ENCODE measurements around the gene SUMF1.

Gene SUMF1

DNA sequence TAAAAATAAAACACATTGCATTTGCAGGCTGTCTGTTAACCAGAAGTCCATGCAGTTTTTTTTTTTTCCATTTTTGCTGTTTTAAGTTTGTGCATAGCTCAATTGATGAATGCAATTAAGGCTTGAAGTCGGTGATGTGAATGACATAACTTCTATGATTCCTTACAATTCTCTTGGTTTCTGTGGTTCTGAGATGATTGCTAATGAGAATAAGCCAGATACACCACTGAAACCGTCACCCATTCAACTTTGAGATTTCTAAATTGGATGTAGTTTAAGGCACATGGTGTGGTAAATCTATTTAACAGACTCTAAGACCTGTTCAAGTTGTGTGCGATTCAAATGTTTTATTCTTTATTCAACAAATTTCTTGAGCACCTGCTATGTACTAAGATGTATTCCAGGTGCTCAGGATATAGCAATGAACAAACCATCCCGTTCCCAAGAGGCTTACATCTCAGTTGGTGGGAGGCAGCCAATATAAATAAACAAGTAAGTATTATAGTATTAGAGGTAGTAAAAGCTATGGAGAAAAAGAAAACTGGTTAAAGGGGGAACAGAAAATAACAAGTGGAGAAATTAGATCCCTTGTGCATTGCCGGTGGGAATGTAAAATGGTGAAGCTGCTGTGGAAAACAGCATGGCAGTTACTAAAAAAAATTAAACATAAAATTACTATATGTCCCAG lies 30.1 kb upstream of the SUMF1 start:
- DNase-seq, result no peak

GRCh38 chr3:4496087-4496452 lies 29.0 kb upstream of the SUMF1 start:
- DNase-seq, result no peak

GRCh38 chr3:4495294-4496086 lies 28.4 kb upstream of the SUMF1 start:
- DNase-seq, result no peak

DNA sequence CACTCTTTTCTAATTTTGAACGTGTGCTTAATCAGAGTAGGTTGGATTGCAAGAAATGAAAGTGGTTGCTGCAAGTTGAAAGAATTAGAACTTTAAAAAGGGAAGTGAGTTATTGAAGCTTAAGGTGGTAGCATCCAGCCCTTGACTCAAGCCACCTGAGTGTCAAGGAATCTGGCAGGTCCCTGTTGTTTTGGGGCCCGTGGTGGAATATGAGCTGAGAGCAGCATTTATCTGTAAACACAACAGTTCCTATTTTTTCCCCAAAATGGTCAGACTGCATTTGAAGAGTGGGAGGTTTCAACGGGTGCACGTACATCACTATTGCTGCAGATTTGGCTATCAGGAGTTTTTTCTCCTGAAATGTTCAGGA lies 27.8 kb upstream of the SUMF1 start:
- DNase-seq, result no peak

- no peak for DNase-seq
These were observed 27.1 kb upstream of the SUMF1 start for GRCh38 chr3:4493941-4494894.

DNA sequence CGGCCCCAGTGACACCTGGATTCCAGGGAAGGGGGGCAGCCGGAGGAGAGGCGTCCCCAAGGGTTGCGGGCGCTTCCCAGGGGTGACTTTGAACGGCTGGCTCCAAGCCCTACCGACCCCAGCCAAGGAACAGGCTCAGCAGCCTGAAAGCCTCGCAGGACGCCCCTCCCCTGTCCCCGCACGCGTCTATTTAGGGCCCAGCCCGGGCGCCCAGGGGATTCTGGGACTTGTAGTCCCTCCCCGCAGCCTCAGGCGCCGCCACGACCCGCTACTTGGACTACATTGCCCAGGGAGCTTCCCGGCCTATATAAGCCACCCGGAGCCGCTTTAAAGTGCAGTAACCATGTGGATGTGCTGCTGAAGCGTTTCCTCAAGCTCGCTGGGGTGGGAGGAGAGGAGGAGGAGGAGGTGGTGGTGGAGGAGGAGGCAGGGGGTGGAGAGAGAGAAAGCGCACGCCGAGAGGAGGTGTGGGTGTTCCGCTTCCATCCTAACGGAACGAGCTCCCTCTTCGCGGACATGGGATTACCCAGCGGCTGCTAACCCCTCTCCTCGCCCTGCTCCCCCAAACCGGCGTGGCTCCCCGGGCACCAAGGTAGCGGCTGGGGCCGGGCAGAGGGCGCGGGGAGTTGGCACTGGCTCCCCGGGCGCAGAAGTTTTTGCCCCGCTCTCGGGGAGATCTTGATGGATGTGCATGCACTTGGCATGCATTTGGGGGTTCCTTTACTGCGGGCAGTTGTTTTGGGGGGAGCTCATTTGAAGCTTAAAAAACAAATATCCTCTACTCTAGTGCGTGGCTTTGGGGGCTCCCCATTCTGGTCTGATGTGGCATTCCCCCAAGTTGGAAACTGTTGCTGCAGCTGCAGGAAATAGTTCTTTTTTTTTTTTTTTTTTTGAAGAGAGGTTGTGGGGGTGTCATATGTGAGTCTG lies 26.2 kb upstream of the SUMF1 start, which contains the start of gene ITPR1:
Gene ITPR1 (plus strand): TSS at position 335 of the 927 bp plus-strand sequence. CDS start 23,144 bp downstream, outside the sequence.
- DNase-seq, result peak; percentile 99

DNA sequence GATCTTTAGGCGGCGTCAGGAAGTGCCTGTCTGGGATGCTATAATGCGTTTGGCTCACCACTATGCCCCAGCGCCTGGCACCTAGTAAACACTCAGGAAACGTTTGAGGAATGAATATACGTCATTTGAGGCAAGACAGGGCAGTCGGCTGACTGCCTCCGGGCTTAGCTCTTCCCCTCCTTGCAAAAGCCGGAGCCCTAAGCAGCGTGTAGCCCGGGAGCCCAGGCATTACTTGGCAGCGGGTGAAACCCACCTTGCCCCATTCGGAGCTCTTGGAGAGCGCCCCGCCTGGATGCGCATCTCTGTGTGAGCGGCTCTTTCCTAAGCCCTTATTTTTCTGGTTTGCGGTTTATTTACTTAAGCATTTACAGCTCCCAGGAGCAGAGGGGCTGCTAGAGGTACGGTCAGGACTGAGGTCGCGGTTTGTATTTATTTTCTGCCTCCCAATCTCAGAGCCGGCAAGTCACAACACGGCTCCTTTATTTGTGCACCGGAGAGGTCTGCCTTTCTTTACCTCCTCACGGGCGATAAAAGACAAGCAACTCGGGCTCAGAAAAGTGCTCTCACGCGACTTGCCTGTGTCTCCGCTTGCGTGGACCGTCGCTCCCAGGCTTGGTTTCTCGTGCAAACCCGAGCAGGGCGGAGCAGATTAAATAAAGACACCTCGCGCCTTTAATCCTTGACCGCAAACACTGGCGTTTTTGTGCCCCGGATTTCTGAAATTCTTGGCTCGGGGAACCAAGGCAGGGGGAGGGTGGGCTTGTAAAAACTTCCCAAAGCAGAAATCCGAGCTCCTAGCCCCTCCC lies 25.3 kb upstream of the SUMF1 start:
- peak; percentile 42 for DNase-seq

DNA sequence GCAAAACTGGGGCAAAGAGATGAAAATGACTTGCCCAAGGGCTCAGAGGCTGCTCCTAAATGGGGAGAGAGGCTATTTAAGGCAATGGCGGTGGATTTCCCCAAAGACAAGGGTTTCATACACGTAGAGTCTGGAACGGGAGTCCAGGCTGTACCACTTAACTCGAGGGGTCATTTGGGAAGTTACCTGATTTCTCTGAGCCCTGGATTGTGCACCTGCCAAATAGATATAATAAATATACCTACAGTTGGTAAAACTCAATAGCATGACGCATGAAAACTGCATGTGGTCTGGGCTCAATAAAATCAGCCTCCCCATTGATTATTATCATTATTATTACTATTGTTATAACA lies 24.8 kb upstream of the SUMF1 start:
- DNase-seq, result no peak

DNA sequence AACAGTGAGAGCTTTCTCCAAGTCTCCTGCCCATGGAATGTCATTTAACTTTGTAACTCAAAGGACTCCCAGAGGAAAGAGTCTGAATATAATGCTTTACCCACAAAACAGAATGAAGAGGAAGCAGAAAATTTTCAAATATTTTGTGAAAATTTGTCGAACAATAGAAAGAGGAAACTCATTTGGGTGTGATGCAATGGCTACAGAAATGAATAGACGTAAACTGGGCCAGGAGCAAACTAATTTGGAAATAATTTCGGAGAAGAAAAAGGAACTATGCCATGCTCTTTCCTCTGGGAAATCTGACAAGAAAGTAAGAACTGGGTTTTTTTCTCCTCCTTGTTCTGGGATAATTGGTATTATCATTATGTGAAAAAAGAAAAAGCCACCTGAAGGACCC lies 11.2 kb upstream of the SUMF1 start:
- no peak for DNase-seq

GRCh38 chr3:4476496-4476895 lies 9.4 kb upstream of the SUMF1 start:
- no peak for DNase-seq

DNA sequence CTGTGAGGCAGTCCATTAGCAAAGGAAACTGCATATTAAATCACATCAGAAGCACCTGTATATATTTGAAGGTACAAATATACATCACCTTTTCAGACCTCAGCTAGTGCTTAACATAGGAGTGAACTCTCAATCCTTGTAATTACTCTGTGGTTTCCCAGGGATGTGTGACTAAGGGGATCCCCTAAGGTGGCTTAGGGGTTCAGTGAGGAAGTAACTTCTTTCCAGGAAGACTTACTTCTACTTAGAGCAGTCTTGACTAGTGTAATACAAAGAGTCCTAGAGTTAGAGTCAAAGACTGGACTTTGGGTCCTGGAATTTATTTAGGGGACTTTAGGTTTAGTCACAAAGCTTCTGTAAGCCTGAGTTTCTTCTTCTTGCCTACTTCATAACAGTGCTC lies 8.7 kb upstream of the SUMF1 start:
- DNase-seq, result no peak

- DNase-seq, result peak; percentile 70
These were observed 7.8 kb upstream of the SUMF1 start for GRCh38 chr3:4474683-4475490.

- DNase-seq, result no peak
These were observed 5.7 kb upstream of the SUMF1 start for GRCh38 chr3:4472766-4473165.

- DNase-seq, result no peak
These were observed 5.2 kb upstream of the SUMF1 start for GRCh38 chr3:4472312-4472711.

DNA sequence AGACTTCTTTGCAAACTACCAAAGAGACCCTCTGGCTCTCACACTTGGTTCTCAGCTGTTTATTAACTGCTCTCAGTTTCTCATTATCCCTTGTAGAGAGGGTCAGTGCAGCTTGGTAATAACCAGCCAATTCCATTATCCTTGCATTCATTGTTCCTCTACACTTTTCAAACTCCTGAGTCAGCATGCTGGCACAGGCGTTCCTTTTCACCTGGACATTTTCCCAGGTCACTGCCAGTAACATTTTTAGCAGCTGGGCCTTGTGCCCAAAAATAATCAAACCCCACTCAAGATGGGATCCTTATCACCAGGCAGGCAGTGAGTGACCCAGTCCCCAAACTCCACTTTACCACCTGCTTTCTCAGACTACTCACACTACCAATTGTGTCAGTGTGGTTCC lies 4.8 kb upstream of the SUMF1 start:
- DNase-seq, result no peak

GRCh38 chr3:4467522-4467867 lies 426 bp upstream of the SUMF1 start:
- no peak for DNase-seq

GRCh38 chr3:4464576-4464975 lies 2.5 kb downstream of the SUMF1 start:
- no peak for DNase-seq

GRCh38 chr3:4462369-4463040 lies 4.6 kb downstream of the SUMF1 start:
- DNase-seq, result no peak

DNA sequence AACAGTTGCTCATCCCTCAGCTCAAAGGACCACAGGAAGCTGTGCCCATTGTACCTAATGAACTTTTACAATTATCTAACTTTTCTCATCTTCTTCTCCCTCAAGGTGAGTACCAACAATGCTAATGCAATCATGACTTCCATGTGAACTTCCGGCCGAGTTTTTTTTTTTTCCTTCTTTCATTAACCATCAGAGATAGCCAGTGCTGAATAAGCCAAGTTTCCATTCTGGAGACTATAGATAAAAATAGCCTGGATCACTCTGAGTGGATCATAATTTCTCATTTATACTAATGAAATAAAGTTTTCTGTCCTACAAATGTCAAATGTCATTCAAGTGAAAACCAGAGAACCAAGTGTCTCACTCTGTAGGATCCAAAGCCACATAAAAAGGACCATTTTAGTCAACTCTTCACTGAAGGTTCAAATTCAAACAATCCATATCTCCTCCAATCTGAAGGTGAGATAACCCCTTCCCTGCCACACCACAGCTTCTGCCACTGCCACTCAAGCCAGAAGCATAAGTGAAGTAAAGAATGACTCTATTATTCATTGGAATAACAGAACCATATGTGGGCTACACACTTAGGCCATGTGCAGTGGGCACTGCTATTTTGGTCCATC lies 5.5 kb downstream of the SUMF1 start:
- no peak for DNase-seq

GRCh38 chr3:4460334-4460733 lies 6.7 kb downstream of the SUMF1 start:
- no peak for DNase-seq
